Measurements from ENCODE around the gene GYG2. TPM values are rescaled to one million over a fixed set of nuclear protein-coding genes. Genes with fewer than 3 reads are reported as not detected.

Gene GYG2
- total RNA-seq, 2 donors from 2014 or later, result 12.8 to 22.0 TPM

- Histone ChIP-seq H3K4me1 (no peaks in the 10 kb centered on the region), H3K9me3 (no peaks in the 10 kb centered on the region), H3K4me3 (no peak overlapping the region), H3K36me3 (no peaks in the 10 kb centered on the region), H3K27me3 (no peaks in the 10 kb centered on the region), H3K9ac (ENCODE audit: low read depth in 2 of 2, low read length in 2 of 2) (no peak overlapping the region), H3K27ac (no peak overlapping the region)
- no peak for TF ChIP-seq CTCF (IDR thresholded peaks at IDR 0.05)
- intact Hi-C loops (cut with DNase I), result no loop called here
- DNase-seq, result peak; percentile 9
Observed at GRCh38 chrX:2867206-2867605, 38.5 kb downstream of the GYG2 start.

- Histone ChIP-seq H3K4me1 (no peaks in the 10 kb centered on the region), H3K9ac (ENCODE audit: low read depth in 2 of 2, low read length in 2 of 2) (no peak overlapping the region), H3K27ac (no peak overlapping the region), H3K27me3 (no peaks in the 10 kb centered on the region), H3K36me3 (no peaks in the 10 kb centered on the region), H3K9me3 (no peaks in the 10 kb centered on the region), H3K4me3 (no peak overlapping the region)
- intact Hi-C loops (cut with DNase I), result loop anchor here (10.0 kb wide), 2 partner anchors 164 to 764 kb away; no protein-coding TSS in a partner anchor
- no peak for TF ChIP-seq CTCF (IDR thresholded peaks at IDR 0.05)
- no peak for DNase-seq
Observed at GRCh38 chrX:2870650-2871049, 41.9 kb downstream of the GYG2 start.

GRCh38 chrX:2871831-2872230, 43.1 kb downstream of the GYG2 start:
- H3K9me3 ChIP-seq, result no peaks in the 10 kb centered on the region
- intact Hi-C loops (cut with DNase I), result loop anchor here (10.0 kb wide), 2 partner anchors 163 to 763 kb away; no protein-coding TSS in a partner anchor
- H3K27ac ChIP-seq, result no peak overlapping the region
- DNase-seq, result no peak
- H3K4me3 ChIP-seq, result no peak overlapping the region
- no peak for TF ChIP-seq CTCF (IDR thresholded peaks at IDR 0.05)
- H3K27me3 ChIP-seq, result no peaks in the 10 kb centered on the region
- no peak overlapping the region for H3K9ac ChIP-seq (ENCODE audit: low read depth in 2 of 2, low read length in 2 of 2)
- no peaks in the 10 kb centered on the region for H3K36me3 ChIP-seq
- no peaks in the 10 kb centered on the region for H3K4me1 ChIP-seq

GRCh38 chrX:2872671-2873277, 44.0 kb downstream of the GYG2 start:
- intact Hi-C loops (cut with DNase I), result loop anchor here (10.0 kb wide), 2 partner anchors 162 to 762 kb away; no protein-coding TSS in a partner anchor
- no peak overlapping the region for H3K4me3 ChIP-seq
- no peak for DNase-seq
- no peak overlapping the region for H3K27ac ChIP-seq
- no peaks in the 10 kb centered on the region for H3K9me3 ChIP-seq
- no peak for TF ChIP-seq CTCF (IDR thresholded peaks at IDR 0.05)
- no peaks in the 10 kb centered on the region for H3K27me3 ChIP-seq
- H3K4me1 ChIP-seq, result no peaks in the 10 kb centered on the region
- H3K36me3 ChIP-seq, result no peaks in the 10 kb centered on the region
- H3K9ac ChIP-seq (ENCODE audit: low read depth in 2 of 2, low read length in 2 of 2), result no peak overlapping the region

GRCh38 chrX:2874222-2875135, 45.7 kb downstream of the GYG2 start:
- no peak for DNase-seq
- intact Hi-C loops (cut with DNase I), result loop anchor here (10.0 kb wide), 2 partner anchors 160 to 760 kb away; no protein-coding TSS in a partner anchor
- H3K27ac ChIP-seq, result no peak overlapping the region
- H3K27me3 ChIP-seq, result no peaks in the 10 kb centered on the region
- no peak overlapping the region for H3K9ac ChIP-seq (ENCODE audit: low read depth in 2 of 2, low read length in 2 of 2)
- no peak for TF ChIP-seq CTCF (IDR thresholded peaks at IDR 0.05)
- H3K9me3 ChIP-seq, result no peaks in the 10 kb centered on the region
- H3K36me3 ChIP-seq, result no peaks in the 10 kb centered on the region
- no peak overlapping the region for H3K4me3 ChIP-seq
- no peaks in the 10 kb centered on the region for H3K4me1 ChIP-seq
